ENCODE measurements around the gene DHTKD1. TPM values are rescaled to one million over a fixed set of nuclear protein-coding genes. Genes with fewer than 3 reads are reported as not detected.
A peak's percentile ranks its signal among the peaks of the same experiment; 100 is the strongest.
"Not testable (repeated sequence)": the region's sequence is repeated elsewhere in the genome, so short reads cannot be mapped to it uniquely, and the experiment has no call there.

DHTKD1 gene
- total RNA-seq, 2 donors from 2014 or later: 19.1 to 20.9 TPM

DNA sequence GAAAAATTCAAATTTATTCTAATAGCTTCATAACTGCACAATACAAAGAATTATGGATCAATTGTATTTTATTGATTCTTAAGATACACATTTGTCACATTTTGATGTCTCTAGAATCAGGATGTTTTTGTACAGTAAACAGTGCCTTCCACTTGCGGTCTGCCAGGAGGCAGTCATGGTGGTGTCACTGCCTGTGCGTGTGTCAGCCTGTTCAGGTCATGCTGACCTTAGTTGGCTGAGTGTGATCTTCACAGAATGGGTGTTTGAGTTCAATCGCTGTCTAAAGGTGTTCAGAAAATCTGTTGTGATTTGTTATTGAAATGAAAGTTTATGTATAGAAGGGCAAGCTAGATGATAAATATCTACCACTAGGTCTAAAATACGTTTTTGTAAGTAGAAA lies 81.4 kb downstream of the DHTKD1 start:
- Mint-ChIP-seq H3K27me3 (no peaks in the 10 kb centered on the region), H3K4me1 (no peaks in the 10 kb centered on the region), H3K27ac (no peak overlapping the region), H3K4me3 (no peak overlapping the region), H3K9me3 (no peaks in the 10 kb centered on the region), H3K36me3 (ENCODE audit: low read depth) (peaks cover 83% of the 10 kb centered on the region)
- no peak for ATAC-seq (replicated peaks)

DNA sequence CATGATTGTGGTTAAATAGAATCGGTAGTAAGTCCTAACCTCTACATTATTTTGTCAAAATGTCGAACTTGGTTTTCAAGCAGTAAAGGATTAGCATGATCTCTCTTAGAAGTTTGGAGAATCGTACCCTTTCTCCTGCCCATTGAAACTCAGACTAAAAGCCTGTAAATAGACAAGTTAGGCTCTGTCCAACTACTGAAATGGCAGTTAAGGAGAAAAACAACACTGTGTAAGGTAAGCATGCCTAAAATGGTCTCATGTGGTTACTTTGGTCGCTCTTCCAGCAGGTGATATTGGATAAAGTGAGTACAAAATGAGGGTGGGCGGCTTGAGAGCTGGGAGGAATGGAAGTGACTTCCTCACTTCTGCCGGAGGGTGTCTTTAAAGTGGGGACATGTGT lies 85.8 kb downstream of the DHTKD1 start:
- Mint-ChIP-seq H3K27ac (peak overlapping the region; percentile 21), H3K9me3 (no peaks in the 10 kb centered on the region), H3K36me3 (ENCODE audit: low read depth) (peaks cover 89% of the 10 kb centered on the region), H3K4me1 (peaks cover 4% of the 10 kb centered on the region), H3K27me3 (no peaks in the 10 kb centered on the region), H3K4me3 (no peak overlapping the region)
- no peak for ATAC-seq (replicated peaks)

DNA sequence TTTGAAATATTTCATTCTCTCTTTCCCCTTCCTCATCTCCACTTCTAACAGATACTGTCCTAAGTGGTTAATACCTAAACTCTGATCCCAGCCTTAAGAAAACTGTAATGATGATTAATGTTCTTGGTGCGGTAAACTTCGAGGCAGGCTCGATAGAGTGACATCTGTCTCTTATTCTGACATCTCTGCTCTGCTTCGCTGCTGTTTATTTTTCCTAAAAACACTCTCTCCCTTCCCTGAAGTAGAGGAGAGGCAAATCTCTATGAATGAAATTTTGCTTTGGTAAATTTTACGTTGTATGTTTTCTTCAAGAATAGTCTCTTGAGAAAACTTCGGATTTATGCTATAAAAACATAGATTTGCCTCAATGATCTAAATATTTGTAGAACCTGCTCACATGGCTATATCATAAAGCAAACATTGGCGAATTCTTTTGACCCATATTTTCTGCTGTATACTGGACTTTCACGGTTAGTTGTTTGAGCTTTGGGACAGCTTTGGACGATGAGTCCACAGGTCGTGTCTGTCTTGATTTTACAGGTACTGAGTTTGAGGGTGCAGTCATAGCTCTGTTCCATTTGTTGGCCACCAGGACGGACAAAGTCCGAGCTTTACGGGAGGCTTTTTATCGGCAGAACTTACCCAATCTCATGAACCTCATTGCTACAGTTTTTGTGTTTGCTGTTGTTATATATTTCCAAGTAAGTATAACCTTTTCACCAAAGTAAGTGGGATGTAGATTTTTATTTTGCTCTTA lies 87.8 kb downstream of the DHTKD1 start:
- Mint-ChIP-seq H3K9me3 (no peaks in the 10 kb centered on the region), H3K27me3 (no peaks in the 10 kb centered on the region), H3K27ac (peak overlapping the region; percentile 41), H3K4me1 (peaks cover 4% of the 10 kb centered on the region), H3K36me3 (ENCODE audit: low read depth) (peaks cover 92% of the 10 kb centered on the region), H3K4me3 (no peak overlapping the region)
- ATAC-seq (replicated peaks): no peak

DNA sequence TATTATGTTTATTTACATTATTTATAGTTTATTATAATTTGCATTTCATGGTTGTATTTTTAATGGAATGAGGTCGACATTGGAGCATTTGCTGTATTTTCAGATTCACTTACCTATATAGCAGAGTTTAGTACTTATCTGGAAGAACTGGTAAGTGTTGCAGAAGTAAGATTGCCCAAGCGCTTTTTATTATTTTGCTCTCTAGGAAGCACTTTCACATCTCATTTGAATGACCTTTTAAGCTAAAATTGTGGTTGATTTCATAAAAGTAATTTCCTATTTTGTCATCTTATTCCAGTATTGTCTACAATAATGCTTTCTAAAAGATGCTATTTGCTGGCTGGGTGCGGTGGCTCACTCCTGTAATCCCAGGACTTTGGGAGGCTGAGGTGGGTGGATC lies 89.4 kb downstream of the DHTKD1 start:
- Mint-ChIP-seq H3K9me3 (no peaks in the 10 kb centered on the region), H3K36me3 (ENCODE audit: low read depth) (peaks cover 96% of the 10 kb centered on the region), H3K27ac (no peak overlapping the region), H3K27me3 (no peaks in the 10 kb centered on the region), H3K4me3 (no peak overlapping the region), H3K4me1 (peaks cover 4% of the 10 kb centered on the region)
- ATAC-seq (replicated peaks): no peak

DNA sequence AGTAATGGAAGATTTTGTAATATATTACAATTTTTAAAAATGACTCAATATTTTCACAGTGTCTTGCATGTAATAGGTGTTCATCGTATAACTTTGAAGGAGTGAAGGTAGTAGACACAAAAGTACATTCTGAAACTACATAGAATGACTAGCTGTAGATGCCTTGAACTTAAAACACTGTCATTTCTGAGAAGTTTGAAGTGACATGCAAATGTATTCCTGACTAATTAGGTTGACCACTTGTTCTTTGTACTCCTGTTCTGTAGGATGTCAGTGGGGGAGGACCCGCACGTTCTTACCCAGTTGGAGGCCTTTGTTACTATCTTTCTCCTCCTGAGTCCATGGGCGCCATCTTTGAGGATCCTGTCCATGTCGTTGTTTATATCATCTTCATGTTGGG lies 91.9 kb downstream of the DHTKD1 start:
- Mint-ChIP-seq H3K9me3 (no peaks in the 10 kb centered on the region), H3K4me3 (no peak overlapping the region), H3K27me3 (no peaks in the 10 kb centered on the region), H3K27ac (no peak overlapping the region), H3K36me3 (ENCODE audit: low read depth) (peaks cover 95% of the 10 kb centered on the region), H3K4me1 (peaks cover 4% of the 10 kb centered on the region)
- peak; percentile 74 for ATAC-seq (replicated peaks)

DNA sequence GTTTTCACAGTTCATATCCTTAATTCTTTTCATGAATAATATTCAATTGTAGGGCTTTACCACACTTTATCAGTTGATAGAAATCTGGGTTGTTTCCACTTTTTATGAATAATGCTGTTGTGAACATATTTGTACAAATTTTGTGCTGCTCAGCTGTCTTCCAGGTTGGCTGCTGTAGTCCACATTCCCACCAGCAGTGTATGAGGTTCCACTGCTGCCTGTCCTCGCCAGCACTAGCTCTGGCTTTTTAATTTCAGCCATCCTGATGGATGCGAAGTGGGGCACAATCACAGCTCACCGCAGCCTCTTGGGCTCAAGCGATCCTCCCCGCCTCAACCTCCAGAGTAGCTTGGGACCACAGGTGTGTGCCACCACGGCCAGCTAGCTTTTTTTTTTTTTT lies 94.2 kb downstream of the DHTKD1 start:
- peaks cover 95% of the 10 kb centered on the region for H3K36me3 Mint-ChIP-seq (ENCODE audit: low read depth)

DNA sequence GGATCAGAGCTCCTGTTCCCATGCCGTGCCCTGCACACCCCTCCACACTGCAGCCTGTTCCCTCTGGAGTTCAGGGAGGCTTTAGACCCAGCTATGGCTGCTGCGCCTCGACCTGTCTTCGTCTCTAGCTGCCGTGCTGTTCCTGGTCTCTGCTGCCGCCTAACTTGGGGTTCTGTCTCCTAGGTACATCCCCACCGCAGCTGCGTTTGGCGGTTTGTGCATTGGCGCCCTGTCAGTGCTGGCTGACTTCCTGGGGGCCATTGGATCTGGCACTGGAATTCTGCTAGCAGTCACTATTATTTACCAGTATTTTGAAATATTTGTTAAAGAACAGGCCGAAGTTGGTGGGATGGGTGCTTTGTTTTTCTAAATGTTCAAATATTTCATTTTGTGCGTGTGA lies 95.3 kb downstream of the DHTKD1 start:
- Mint-ChIP-seq H3K4me1 (no peaks in the 10 kb centered on the region), H3K27ac (no peak overlapping the region), H3K27me3 (no peaks in the 10 kb centered on the region), H3K36me3 (ENCODE audit: low read depth) (peaks cover 95% of the 10 kb centered on the region), H3K9me3 (no peaks in the 10 kb centered on the region), H3K4me3 (no peak overlapping the region)
- no peak for ATAC-seq (replicated peaks)

More for the DNA sequence above, 94.2 kb downstream of the DHTKD1 start:
- ATAC-seq (replicated peaks): no peak
- Mint-ChIP-seq H3K9me3 (no peaks in the 10 kb centered on the region), H3K27me3 (no peaks in the 10 kb centered on the region), H3K4me1 (no peaks in the 10 kb centered on the region), H3K27ac (no peak overlapping the region), H3K4me3 (no peak overlapping the region)

DNA sequence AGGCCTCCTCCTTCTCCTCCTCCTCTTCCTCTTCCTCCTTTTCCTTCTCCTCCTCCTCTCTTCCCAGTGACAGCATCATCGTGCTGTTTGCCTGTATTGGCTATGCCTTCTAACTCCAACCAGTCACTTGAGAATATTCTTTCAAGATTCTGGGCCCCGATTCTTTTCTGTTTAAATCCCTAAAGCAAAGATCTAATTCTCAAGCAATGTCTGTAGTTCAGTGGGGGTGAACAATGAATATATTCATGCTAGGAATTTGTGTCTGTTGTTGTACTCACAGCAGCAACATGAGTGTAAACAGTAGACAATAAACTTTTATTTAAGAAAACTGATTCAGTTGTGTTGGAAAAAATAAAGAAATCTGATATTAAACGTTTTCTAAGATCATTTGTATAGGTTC lies 96.3 kb downstream of the DHTKD1 start:
- Mint-ChIP-seq H3K27me3 (no peaks in the 10 kb centered on the region), H3K36me3 (ENCODE audit: low read depth) (peaks cover 97% of the 10 kb centered on the region), H3K4me1 (no peaks in the 10 kb centered on the region), H3K27ac (peak overlapping the region; percentile 7), H3K9me3 (no peaks in the 10 kb centered on the region), H3K4me3 (no peak overlapping the region)
- no peak for ATAC-seq (replicated peaks)

DNA sequence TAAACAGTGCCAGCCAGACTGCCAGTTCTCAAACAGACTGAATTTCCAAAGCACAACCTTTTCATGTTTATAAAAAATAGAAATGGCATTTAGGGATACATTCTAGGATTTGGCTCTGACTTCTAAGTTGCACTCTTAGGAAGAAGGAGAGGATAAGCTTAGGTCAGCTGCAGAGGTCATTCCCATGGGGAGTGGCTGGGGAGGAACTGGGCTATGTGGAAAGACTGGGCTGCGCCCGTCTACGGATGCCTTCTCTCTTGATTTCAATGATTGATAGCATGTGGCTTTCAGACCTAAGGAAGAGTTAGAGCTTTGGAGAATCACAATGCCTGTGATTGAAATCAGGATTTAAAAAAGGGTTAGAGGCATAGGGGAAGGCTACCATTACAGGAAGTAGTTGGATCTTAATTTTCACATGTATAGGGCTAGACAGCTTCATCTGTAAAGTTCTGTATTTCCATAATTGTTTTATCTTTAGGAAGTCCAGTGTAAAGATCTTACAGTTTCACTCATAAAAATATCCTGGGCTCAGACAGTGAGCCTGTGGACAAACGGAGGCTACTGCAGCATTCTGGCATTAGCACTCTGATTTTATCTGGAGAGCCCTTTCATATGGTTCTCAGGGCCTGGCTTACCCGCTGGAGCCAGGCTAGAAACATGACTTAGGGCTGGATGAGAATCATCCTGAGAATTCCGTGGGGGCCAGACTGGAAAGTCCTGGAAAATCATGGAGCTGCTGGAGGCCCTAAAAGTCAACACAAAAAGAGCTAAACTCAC lies 97.4 kb downstream of the DHTKD1 start:
- H3K4me3 Mint-ChIP-seq: no peak overlapping the region
- H3K4me1 Mint-ChIP-seq: no peaks in the 10 kb centered on the region
- no peaks in the 10 kb centered on the region for H3K27me3 Mint-ChIP-seq
- H3K27ac Mint-ChIP-seq: peak overlapping the region; percentile 7
- H3K9me3 Mint-ChIP-seq: no peaks in the 10 kb centered on the region
- ATAC-seq (replicated peaks): no peak
- H3K36me3 Mint-ChIP-seq (ENCODE audit: low read depth): peaks cover 99% of the 10 kb centered on the region

DNA sequence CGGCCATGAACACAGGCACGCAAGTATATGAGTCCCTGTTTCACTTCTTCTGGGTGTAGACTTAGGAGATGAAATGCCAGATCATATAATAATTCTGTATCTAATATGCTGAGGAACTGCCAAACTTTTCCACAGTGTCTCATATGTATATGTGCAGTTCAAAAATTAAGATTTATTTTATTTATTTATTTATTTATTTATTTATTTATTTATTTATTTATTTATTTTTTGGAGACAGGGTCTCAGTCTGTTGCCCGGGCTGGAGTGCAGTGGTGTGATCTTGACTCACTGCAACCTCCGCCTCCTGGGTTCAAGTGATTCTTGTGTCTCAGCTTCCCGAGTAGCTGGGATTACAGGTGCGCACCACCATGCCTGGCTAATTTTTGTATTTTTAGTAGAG lies 102.8 kb downstream of the DHTKD1 start:
- not testable (repeated sequence) for H3K4me1 Mint-ChIP-seq; ATAC-seq (replicated peaks); H3K27me3 Mint-ChIP-seq; H3K27ac Mint-ChIP-seq; H3K9me3 Mint-ChIP-seq; H3K4me3 Mint-ChIP-seq
- H3K36me3 Mint-ChIP-seq (ENCODE audit: low read depth): peaks cover 95% of the 10 kb centered on the region

Other genes starting within 250 kb of the DHTKD1 start
- gene PROSER2, start 245.6 kb upstream of the DHTKD1 start, total RNA-seq: 1 to 10 TPM in 1 of 2 donors, under 1 TPM in 1; 0.37 to 1.6 TPM
- 10 to 100 TPM; 41.5 to 52.4 TPM for gene UPF2, start 26.1 kb upstream of the DHTKD1 start, total RNA-seq
- gene SEC61A2, start 60.7 kb downstream of the DHTKD1 start, total RNA-seq: 10 to 100 TPM; 16.0 to 22.3 TPM
- 100 to 1,000 TPM in 1 of 2 donors, 10 to 100 TPM in 1; 99.1 to 139 TPM for gene NUDT5, start 126.9 kb downstream of the DHTKD1 start, total RNA-seq
- 100 to 1,000 TPM in 1 of 2 donors, 10 to 100 TPM in 1; 93.8 to 202 TPM for gene CDC123, start 127.2 kb downstream of the DHTKD1 start, total RNA-seq